GM19463 (cell line): ENCODE measurements around the gene CACNA1E.

ENCODE experiments used
- ATAC-seq: cut with Tn5 transposase; IDR thresholded peaks from one replicate; pipeline ENCODE4 v1.9.1; 2021; ENCODE audit warnings: mild to moderate bottlenecking, moderate library complexity; ENCODE audit not compliant: unreplicated experiment

The CACNA1E gene

GRCh38 chr1:181748013-181748412 lies 264.7 kb downstream of the CACNA1E start:
- ATAC-seq = no peak

- no peak for ATAC-seq
Observed at GRCh38 chr1:181754103-181754502, 270.8 kb downstream of the CACNA1E start.

GRCh38 chr1:181759481-181759880 lies 276.2 kb downstream of the CACNA1E start:
- ATAC-seq = no peak

- ATAC-seq = no peak
Observed at GRCh38 chr1:181763736-181764135, 280.4 kb downstream of the CACNA1E start.

GRCh38 chr1:181765451-181766026 lies 282.2 kb downstream of the CACNA1E start:
- ATAC-seq = no peak

- no peak for ATAC-seq
Observed at GRCh38 chr1:181767001-181767708, 283.8 kb downstream of the CACNA1E start.

- peak; percentile 85 for ATAC-seq
Observed at GRCh38 chr1:181768211-181768929, 285.1 kb downstream of the CACNA1E start.

GRCh38 chr1:181768930-181769280 lies 285.6 kb downstream of the CACNA1E start:
- ATAC-seq = no peak

GRCh38 chr1:181769846-181770245 lies 286.5 kb downstream of the CACNA1E start:
- no peak for ATAC-seq

GRCh38 chr1:181772714-181773113 lies 289.4 kb downstream of the CACNA1E start:
- no peak for ATAC-seq

GRCh38 chr1:181776044-181776443 lies 292.7 kb downstream of the CACNA1E start:
- ATAC-seq = no peak

GRCh38 chr1:181777286-181777685 lies 294.0 kb downstream of the CACNA1E start:
- no peak for ATAC-seq

GRCh38 chr1:181777812-181778211 lies 294.5 kb downstream of the CACNA1E start:
- no peak for ATAC-seq

GRCh38 chr1:181778640-181779260 lies 295.4 kb downstream of the CACNA1E start:
- ATAC-seq = no peak

GRCh38 chr1:181779343-181779742 lies 296.0 kb downstream of the CACNA1E start:
- ATAC-seq = no peak

- ATAC-seq = no peak
Observed at GRCh38 chr1:181783208-181783607, 299.9 kb downstream of the CACNA1E start.

GRCh38 chr1:181784039-181784683 lies 300.8 kb downstream of the CACNA1E start:
- ATAC-seq = no peak

GRCh38 chr1:181789395-181789794 lies 306.1 kb downstream of the CACNA1E start:
- no peak for ATAC-seq

GRCh38 chr1:181791721-181792120 lies 308.4 kb downstream of the CACNA1E start:
- ATAC-seq = no peak

GRCh38 chr1:181793831-181794230 lies 310.5 kb downstream of the CACNA1E start:
- no peak for ATAC-seq

- no peak for ATAC-seq
Observed at GRCh38 chr1:181794332-181794731, 311.0 kb downstream of the CACNA1E start.
